K562 (cell line): ENCODE data around the gene UBE2U. TPM values are rescaled to one million over a fixed set of nuclear protein-coding genes. Genes with fewer than 3 reads are reported as not detected.

Source experiments
- ATAC-seq: fragments of 200-7000 bp; cut with Tn5 transposase; 3 replicates; pipeline ENCODE4 v1.9.1; 2020; ENCODE audit warnings: moderate library complexity
- BruUV-seq: library from RNA; stranded (reverse); fragments of 400-500 nt; replicated peaks from 2 replicates; lab custom pipeline; 2021; lab: Mats Ljungman, UMichigan
- CTCF ChIA-PET: fragments of 300-600 bp; formaldehyde crosslinking; extraction: SDS; loops from one replicate; lab custom pipeline; 2021; ENCODE audit warnings: low intra/inter-chr PET ratio; lab: Yijun Ruan, JAX
- POLR2A ChIA-PET: fragments of 300-600, 350-650 bp; sonication (Branson Sonifier 250); formaldehyde crosslinking; extraction: SDS; loops from one replicate; lab custom pipeline; 2021; ENCODE audit warnings: antibody characterized with exemption, inconsistent platforms; lab: Yijun Ruan, JAX
- DNase-seq, 4 experiments: peaks; one replicate each; pipeline versions ENCODE4 v3.0.0 to v3.0.0-alpha.2; 2011 to 2018; ENCODE audit warnings: low spot score in 3 of 4, mixed read lengths in 3 of 4; ENCODE audit errors: extremely low read depth in 1 of 4
- FAIRE-seq: peaks from 2 replicates; lab custom pipeline; 2011; peaks lifted over from hg19 to GRCh38; lab: Jason Lieb, UNC
- H2AFZ ChIP-seq: 2 replicates; pipeline ENCODE4 v1.6.0; 2011; ENCODE audit warnings: low read depth, low read length, control low read depth, inconsistent platforms
- H3K27ac ChIP-seq: fragments of 200-600 bp; 3 replicates; pipeline ENCODE4 v1.8.0; 2011; ENCODE audit warnings: low read depth, mild to moderate bottlenecking, control low read depth, inconsistent platforms, low read length, moderate library complexity, mixed read lengths; ENCODE audit errors: extremely low read depth
- H3K27me3 ChIP-seq, 2 experiments: fragments of 300-600 bp in 1 of 2; 2 replicates in 1 of 2; 3 replicates in 1 of 2; pipeline versions ENCODE4 v1.6.0 to v1.8.0; 2011; ENCODE audit warnings: inconsistent platforms in 2 of 2, low read length in 2 of 2, mild to moderate bottlenecking in 1 of 2, mixed read lengths in 1 of 2, moderate library complexity in 1 of 2; ENCODE audit not compliant: control insufficient read depth in 2 of 2, insufficient read depth in 2 of 2
- H3K36me3 ChIP-seq: fragments of 300-600 bp; 3 replicates; pipeline ENCODE4 v1.8.0; 2011; ENCODE audit warnings: mild to moderate bottlenecking, low read length, inconsistent platforms; ENCODE audit not compliant: control insufficient read depth, insufficient read depth
- H3K4me1 ChIP-seq, 2 experiments: fragments of 200-600 bp in 1 of 2; replicated peaks in 1 of 2; 2 replicates in 1 of 2; 3 replicates in 1 of 2; pipeline versions ENCODE4 v1.5.1 to v1.8.0; 2011; ENCODE audit warnings: inconsistent platforms in 2 of 2, low read length in 2 of 2, mild to moderate bottlenecking in 1 of 2, mixed read lengths in 1 of 2, moderate library complexity in 1 of 2; ENCODE audit not compliant: control insufficient read depth in 2 of 2, insufficient read depth in 2 of 2
- H3K4me2 ChIP-seq: 2 replicates; pipeline ENCODE4 v1.6.1; 2011; ENCODE audit warnings: low read length, control low read depth, inconsistent platforms, mixed read lengths; ENCODE audit not compliant: insufficient read depth
- H3K4me3 ChIP-seq: fragments of 200-600 bp; sonication (generic), shearing (Covaris generic); 2 replicates; pipeline ENCODE4 v1.5.1; 2016; ENCODE audit warnings: control low read depth, inconsistent platforms
- H3K79me2 ChIP-seq: fragments of 200-600 bp; 3 replicates; pipeline ENCODE4 v1.8.0; 2011; ENCODE audit warnings: low read length, inconsistent platforms; ENCODE audit not compliant: control insufficient read depth, insufficient read depth
- H3K9ac ChIP-seq, 2 experiments: 2 replicates each; pipeline versions ENCODE4 v1.6.0 to v1.6.1; 2011; ENCODE audit warnings: low read depth in 2 of 2, low read length in 2 of 2, control low read depth in 1 of 2, inconsistent platforms in 1 of 2, mild to moderate bottlenecking in 1 of 2, mixed read lengths in 1 of 2; ENCODE audit not compliant: insufficient read depth in 1 of 2
- H3K9me1 ChIP-seq: one replicate; pipeline ENCODE4 v1.6.0; 2011; ENCODE audit warnings: inconsistent platforms, mild to moderate bottlenecking, low read length, moderate library complexity; ENCODE audit not compliant: control insufficient read depth, insufficient read depth
- H3K9me3 ChIP-seq: replicated peaks from 2 replicates; pipeline ENCODE4 v1.5.1; 2011; ENCODE audit warnings: low read depth, low read length, inconsistent platforms; ENCODE audit not compliant: control insufficient read depth, insufficient read depth
- H4K20me1 ChIP-seq: replicated peaks from 2 replicates; pipeline ENCODE4 v1.6.1; 2011; ENCODE audit warnings: low read length, inconsistent platforms, mixed read lengths; ENCODE audit not compliant: control insufficient read depth, insufficient read depth
- CHCHD3 ChIP-seq: fragments of 250-450 bp; sonication (Bioruptor Pico); IDR thresholded peaks from 2 replicates; pipeline ENCODE4 v2.1.2; 2022; ENCODE audit warnings: mild to moderate bottlenecking
- DMBX1 ChIP-seq: fragments of 250-450 bp; sonication (Bioruptor Pico); IDR thresholded peaks from 2 replicates; pipeline ENCODE4 v1.8.0; 2022; ENCODE audit warnings: inconsistent platforms, mild to moderate bottlenecking, moderate library complexity, borderline replicate concordance
- ELF2 ChIP-seq: fragments of 250-450 bp; sonication (Bioruptor Pico); IDR thresholded peaks from 2 replicates; pipeline ENCODE4 v1.5.0; 2021; ENCODE audit warnings: mild to moderate bottlenecking
- EP300 ChIP-seq: IDR thresholded peaks from 2 replicates; pipeline ENCODE4 v1.6.1; 2012; ENCODE audit warnings: low read length, improper control_type of control experiment
- FOXJ2 ChIP-seq: fragments of 200-800 bp; sonication (Bioruptor generic); IDR thresholded peaks from 2 replicates; pipeline ENCODE4 v1.6.1; 2016; ENCODE audit warnings: missing genetic modification characterization, missing compliant biosample characterization
- MEF2A ChIP-seq: IDR thresholded peaks from 2 replicates; pipeline ENCODE4 v1.6.1; 2011; ENCODE audit warnings: low read depth, mild to moderate bottlenecking, low read length, moderate library complexity; ENCODE audit not compliant: control insufficient read depth
- MXD1 ChIP-seq: fragments of 250-450 bp; sonication (Bioruptor Pico); IDR thresholded peaks from 2 replicates; pipeline ENCODE4 v1.8.0; 2021; ENCODE audit warnings: borderline replicate concordance, mild to moderate bottlenecking, moderate library complexity; ENCODE audit not compliant: poor library complexity, severe bottlenecking
- PYGO2 ChIP-seq: fragments of 450-650 bp; IDR thresholded peaks from 2 replicates; pipeline ENCODE4 v1.6.1; 2016; ENCODE audit warnings: mild to moderate bottlenecking, missing genetic modification characterization, moderate library complexity, missing compliant biosample characterization
- REST ChIP-seq, 2 experiments: fragments of 450-650 bp; formaldehyde crosslinking in 1 of 2; IDR thresholded peaks; 2 replicates each; pipeline versions ENCODE4 v1.4.0 to v1.6.1; 2014 to 2020; ENCODE audit warnings: mild to moderate bottlenecking in 2 of 2, borderline replicate concordance in 1 of 2, low read depth in 1 of 2
- TCFL5 ChIP-seq: fragments of 250-450 bp; sonication (Bioruptor Pico); conservative IDR thresholded peaks from 2 replicates; pipeline ENCODE4 v1.6.1; 2021; ENCODE audit warnings: mild to moderate bottlenecking, moderate library complexity, matching md5 sums
- ZNF165 ChIP-seq: fragments of 250-450 bp; sonication (Bioruptor Pico); IDR thresholded peaks from 2 replicates; pipeline ENCODE4 v1.4.0; 2020; ENCODE audit warnings: borderline replicate concordance
- ZNF354B ChIP-seq: fragments of 250-450 bp; sonication (Bioruptor Pico); IDR thresholded peaks from 2 replicates; pipeline ENCODE4 v1.4.0; 2020
- WGBS: fragments of 100-300 bp; shearing (Covaris generic); methylation state at CpG from one replicate; pipeline ENCODE4 v1.1.6; 2016; ENCODE audit warnings: low coverage, mixed read lengths; ENCODE audit not compliant: insufficient coverage; ENCODE audit errors: missing lambda C conversion rate; 5-methylcytosine and 5-hydroxymethylcytosine counted together
- in situ Hi-C: fragments of 300-500 bp; cut with MboI; formaldehyde crosslinking; loops from 4 replicates; pipeline ENCODE4 v1.15.0; 2018; ENCODE audit warnings: inconsistent platforms, mixed read lengths
- intact Hi-C: fragments of 100-400 bp; cut with micrococcal nuclease; formaldehyde crosslinking; loops from 2 replicates; pipeline ENCODE4 v1.14.2; 2022
- polyA plus RNA-seq, 8 experiments: library from polyadenylated mRNA; depleted of rRNA in 4 of 8; stranded (reverse) in 5 of 8; unstranded in 3 of 8; fragments of >200 nt; fragmentation: Nextera tagmentation in 2 of 8; fragmentation: Illumina TruSeq in 1 of 8; extraction: Ambion mirVana in 2 of 8; extraction: Trizol in 1 of 8; gene quantifications; 2 replicates each; pipeline versions ENCODE4 v1.2.1 to v1.2.3, GENCODE V29; 2011 to 2014; ENCODE audit warnings: inconsistent platforms in 1 of 8, missing spikeins in 1 of 8
- total RNA-seq, 7 experiments: library from RNA; depleted of rRNA in 6 of 7; stranded (reverse); fragments of >200 nt in 6 of 7; fragmentation: Illumina TruSeq in 2 of 7; extraction: Trizol in 2 of 7; gene quantifications; 2 replicates each; pipeline versions ENCODE4 v1.2.1 to v1.2.3, GENCODE V29; 2011 to 2021; ENCODE audit warnings: low replicate concordance in 1 of 7
- TF ChIP-seq, protein P1 (sequence below): fragments of 250-450 bp; sonication (Bioruptor Pico); IDR thresholded peaks from 2 replicates; pipeline ENCODE4 v1.4.0; 2020; ENCODE audit warnings: mild to moderate bottlenecking, moderate library complexity

The UBE2U gene
- total and polyA plus RNA-seq, 9 of the 15 experiments (the other 6 are each of a cell fraction or from before 2014, with no cell fraction given): not detected

- intact Hi-C loops: loop anchor here (5.0 to 10.0 kb wide), 2 partner anchors 109 to 571 kb away; no protein-coding TSS in a partner anchor
- H3K9ac ChIP-seq: no peak overlapping the region
- no peaks in the 10 kb centered on the region; a peak in 1 of 5 replicates for H3K27me3 ChIP-seq
- no peaks in the 10 kb centered on the region for H3K9me3 ChIP-seq
- H3K4me1 ChIP-seq: no peaks in the 10 kb centered on the region
- H3K79me2 ChIP-seq: no peaks in the 10 kb centered on the region
- H3K27ac ChIP-seq: no peak overlapping the region
- no peaks in the 10 kb centered on the region for H3K9me1 ChIP-seq
- DNase-seq (no peak), FAIRE-seq (no peak), ATAC-seq (no peak)
- CTCF ChIA-PET: interaction anchor here (0.8 to 2.4 kb wide), 4 partner anchors 552 to 1402 kb away, joined by 3 to 11 read pairs (median 6); no protein-coding TSS in a partner anchor
- in situ Hi-C loops: loop anchor here (5.0 kb wide), 1 partner anchor 626 kb away; no protein-coding TSS in a partner anchor
- H4K20me1 ChIP-seq: no peaks in the 10 kb centered on the region
- no peak overlapping the region for H3K4me3 ChIP-seq
- BruUV-seq: no TSS peak
- H3K4me2 ChIP-seq: no peak overlapping the region
- H2AFZ ChIP-seq: no peak overlapping the region
- H3K36me3 ChIP-seq: no peaks in the 10 kb centered on the region
- 0% methylated on average over 4 of the region's 4 CpGs for WGBS
- POLR2A ChIA-PET: interaction anchor here (1.0 kb wide), 1 partner anchor 62 kb away, joined by 3 read pairs; no protein-coding TSS in a partner anchor
- no peak for TF ChIP-seq ZNF354B
- TF ChIP-seq, protein P1, sequence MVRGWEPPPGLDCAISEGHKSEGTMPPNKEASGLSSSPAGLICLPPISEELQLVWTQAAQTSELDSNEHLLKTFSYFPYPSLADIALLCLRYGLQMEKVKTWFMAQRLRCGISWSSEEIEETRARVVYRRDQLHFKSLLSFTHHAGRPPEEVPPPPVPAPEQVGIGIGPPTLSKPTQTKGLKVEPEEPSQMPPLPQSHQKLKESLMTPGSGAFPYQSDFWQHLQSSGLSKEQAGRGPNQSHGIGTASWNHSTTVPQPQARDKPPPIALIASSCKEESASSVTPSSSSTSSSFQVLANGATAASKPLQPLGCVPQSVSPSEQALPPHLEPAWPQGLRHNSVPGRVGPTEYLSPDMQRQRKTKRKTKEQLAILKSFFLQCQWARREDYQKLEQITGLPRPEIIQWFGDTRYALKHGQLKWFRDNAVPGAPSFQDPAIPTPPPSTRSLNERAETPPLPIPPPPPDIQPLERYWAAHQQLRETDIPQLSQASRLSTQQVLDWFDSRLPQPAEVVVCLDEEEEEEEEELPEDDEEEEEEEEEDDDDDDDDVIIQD (CRISPR knock-in tag): no peak
- TF ChIP-seq TCFL5: no peak
- no peak for TF ChIP-seq EP300
- no peak for TF ChIP-seq MEF2A
- no peak for TF ChIP-seq CHCHD3
- no peak for TF ChIP-seq PYGO2
- no peak for TF ChIP-seq REST (IDR thresholded peaks at IDR 0.05; ENCODE audit: borderline replicate concordance)
- no peak for TF ChIP-seq REST (CRISPR knock-in tag; IDR thresholded peaks at IDR 0.05; ENCODE audit: low read depth)
- no peak for TF ChIP-seq FOXJ2 (tag)
- no peak for TF ChIP-seq DMBX1 (CRISPR knock-in tag)
- no peak for TF ChIP-seq MXD1 (CRISPR knock-in tag)
- TF ChIP-seq ZNF165 (CRISPR knock-in tag): no peak
- TF ChIP-seq ELF2 (CRISPR knock-in tag): no peak
Measured at GRCh38 chr1:64243757-64244080, 40.3 kb downstream of the UBE2U start.
